Muscle of leg (tissue), 11 donors: ENCODE data around the gene CYFIP1. TPM values are rescaled to one million over a fixed set of nuclear protein-coding genes. Genes with fewer than 3 reads are reported as not detected.
A peak's percentile ranks its signal among the peaks of the same experiment; 100 is the strongest.

ENCODE experiments used
- DNase-seq: peaks from one replicate; pipeline ENCODE4 v3.0.0; 2013
- H3K27ac ChIP-seq: one replicate; pipeline ENCODE4 v1.5.1; 2013; ENCODE audit warnings: mild to moderate bottlenecking, low read length, control low read depth
- H3K27me3 ChIP-seq: one replicate; pipeline ENCODE4 v1.6.1; 2013; ENCODE audit warnings: low read length; ENCODE audit not compliant: control insufficient read depth, insufficient read depth
- H3K36me3 ChIP-seq: one replicate; pipeline ENCODE4 v1.6.1; 2013; ENCODE audit warnings: low read length; ENCODE audit not compliant: control insufficient read depth, insufficient read depth
- H3K4me1 ChIP-seq: one replicate; pipeline ENCODE4 v1.6.1; 2013; ENCODE audit warnings: low read length; ENCODE audit not compliant: control insufficient read depth, insufficient read depth
- H3K4me3 ChIP-seq: one replicate; pipeline ENCODE4 v1.5.1; 2013; ENCODE audit warnings: low read length, control low read depth
- H3K9me3 ChIP-seq: replicated peaks from 2 replicates; pipeline ENCODE4 v1.6.1; 2013; ENCODE audit warnings: low read depth, low read length; ENCODE audit not compliant: control insufficient read depth
- WGBS: methylation state at CpG from one replicate; pipeline ENCODE4 v1.1.5; 2013; ENCODE audit warnings: missing lambda C conversion rate; ENCODE audit not compliant: insufficient coverage; 5-methylcytosine and 5-hydroxymethylcytosine counted together
- polyA plus RNA-seq, 8 donors: library from polyadenylated mRNA; unstranded; fragments of 120-200 nt; gene quantifications; one replicate each; pipeline versions ENCODE4 v1.2.1 to v1.2.3, GENCODE V29; 2013; ENCODE audit warnings: inconsistent platforms in 1 of 8, low replicate concordance in 1 of 8; ENCODE audit not compliant: insufficient read length in 8 of 8, insufficient read depth in 1 of 8
- total RNA-seq: library from RNA; stranded (reverse); fragments of 120-200 nt; gene quantifications from one replicate; pipeline ENCODE4 v1.2.4, GENCODE V29; 2013

CYFIP1 gene
- total and polyA plus RNA-seq, 9 donors = 46.4 to 75.3 (median 61.0) TPM

- peaks cover 36% of the 10 kb centered on the region for H3K36me3 ChIP-seq
- WGBS = 88% methylated on average over 7 of the region's 13 CpGs
- H3K4me1 ChIP-seq = no peaks in the 10 kb centered on the region
- no peak overlapping the region for H3K4me3 ChIP-seq
- H3K27ac ChIP-seq = no peak overlapping the region
- H3K9me3 ChIP-seq = no peaks in the 10 kb centered on the region
- DNase-seq = no peak
- H3K27me3 ChIP-seq = no peaks in the 10 kb centered on the region
These were observed 86.3 kb downstream of the CYFIP1 start for GRCh38 chr15:22893881-22894280.

- peaks cover 4% of the 10 kb centered on the region for H3K4me1 ChIP-seq
- DNase-seq = no peak
- peaks cover 39% of the 10 kb centered on the region for H3K36me3 ChIP-seq
- H3K27ac ChIP-seq = no peak overlapping the region
- 98% methylated on average over 5 of the region's 17 CpGs for WGBS
- no peaks in the 10 kb centered on the region for H3K27me3 ChIP-seq
- no peaks in the 10 kb centered on the region for H3K9me3 ChIP-seq
- H3K4me3 ChIP-seq = no peak overlapping the region
These were observed 87.1 kb downstream of the CYFIP1 start for GRCh38 chr15:22893081-22893480.

- peaks cover 39% of the 10 kb centered on the region for H3K36me3 ChIP-seq
- WGBS = 75% methylated on average over 4 of the region's 9 CpGs
- no peak overlapping the region for H3K4me3 ChIP-seq
- DNase-seq = no peak
- no peaks in the 10 kb centered on the region for H3K9me3 ChIP-seq
- no peaks in the 10 kb centered on the region for H3K27me3 ChIP-seq
- H3K4me1 ChIP-seq = peaks cover 8% of the 10 kb centered on the region
- H3K27ac ChIP-seq = no peak overlapping the region
These were observed 87.8 kb downstream of the CYFIP1 start for GRCh38 chr15:22892333-22892732.

DNA sequence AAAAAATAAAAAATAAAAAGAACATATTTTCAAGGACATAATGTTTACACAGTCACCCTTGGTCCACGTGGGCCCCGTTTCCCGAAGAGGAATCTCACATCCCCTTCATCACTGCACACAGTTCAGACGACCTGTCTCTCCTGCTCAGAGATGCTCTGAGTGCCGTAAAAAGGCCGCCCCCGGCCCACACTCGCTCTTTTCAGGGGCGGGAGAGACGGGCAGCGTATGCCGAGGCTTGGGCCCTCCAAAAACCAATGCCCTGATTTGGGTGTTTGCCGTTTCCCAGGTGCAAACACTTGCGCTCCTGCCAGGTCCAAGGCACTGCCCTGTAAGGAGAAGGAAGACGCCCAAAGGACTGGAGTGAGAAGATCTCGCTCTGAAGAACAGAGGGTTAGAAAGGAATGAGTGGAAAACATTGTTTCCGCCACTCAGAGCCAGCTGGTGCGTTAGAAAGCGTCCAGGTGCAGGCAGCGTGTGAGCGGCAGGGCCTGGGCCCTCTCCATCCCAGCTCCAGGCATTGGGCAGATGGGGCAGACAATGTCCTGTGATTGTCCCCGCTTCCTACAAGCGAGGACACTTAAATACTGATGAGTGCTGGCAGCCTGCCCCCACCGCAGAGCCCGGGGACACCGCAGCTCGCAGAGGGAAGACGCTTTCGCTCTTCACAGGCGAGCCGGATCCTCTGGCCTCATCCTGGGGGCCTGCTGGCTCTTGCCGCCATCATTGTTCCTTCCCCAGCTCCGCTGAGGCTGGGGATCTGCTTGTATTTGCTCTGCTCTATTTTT lies 88.5 kb downstream of the CYFIP1 start:
- Histone ChIP-seq H3K4me3 (no peak overlapping the region), H3K9me3 (no peaks in the 10 kb centered on the region), H3K4me1 (peaks cover 8% of the 10 kb centered on the region), H3K27me3 (no peaks in the 10 kb centered on the region), H3K36me3 (peaks cover 38% of the 10 kb centered on the region), H3K27ac (no peak overlapping the region)
- 88% methylated on average over 28 of the region's 33 CpGs for WGBS
- no peak for DNase-seq

- no peak overlapping the region for H3K27ac ChIP-seq
- no peaks in the 10 kb centered on the region for H3K9me3 ChIP-seq
- H3K4me3 ChIP-seq = no peak overlapping the region
- 80% methylated on average over 1 of the region's 11 CpGs for WGBS
- H3K36me3 ChIP-seq = peaks cover 31% of the 10 kb centered on the region
- no peaks in the 10 kb centered on the region for H3K27me3 ChIP-seq
- H3K4me1 ChIP-seq = peaks cover 8% of the 10 kb centered on the region
- DNase-seq = no peak
These were observed 89.9 kb downstream of the CYFIP1 start for GRCh38 chr15:22890296-22890695.

DNA sequence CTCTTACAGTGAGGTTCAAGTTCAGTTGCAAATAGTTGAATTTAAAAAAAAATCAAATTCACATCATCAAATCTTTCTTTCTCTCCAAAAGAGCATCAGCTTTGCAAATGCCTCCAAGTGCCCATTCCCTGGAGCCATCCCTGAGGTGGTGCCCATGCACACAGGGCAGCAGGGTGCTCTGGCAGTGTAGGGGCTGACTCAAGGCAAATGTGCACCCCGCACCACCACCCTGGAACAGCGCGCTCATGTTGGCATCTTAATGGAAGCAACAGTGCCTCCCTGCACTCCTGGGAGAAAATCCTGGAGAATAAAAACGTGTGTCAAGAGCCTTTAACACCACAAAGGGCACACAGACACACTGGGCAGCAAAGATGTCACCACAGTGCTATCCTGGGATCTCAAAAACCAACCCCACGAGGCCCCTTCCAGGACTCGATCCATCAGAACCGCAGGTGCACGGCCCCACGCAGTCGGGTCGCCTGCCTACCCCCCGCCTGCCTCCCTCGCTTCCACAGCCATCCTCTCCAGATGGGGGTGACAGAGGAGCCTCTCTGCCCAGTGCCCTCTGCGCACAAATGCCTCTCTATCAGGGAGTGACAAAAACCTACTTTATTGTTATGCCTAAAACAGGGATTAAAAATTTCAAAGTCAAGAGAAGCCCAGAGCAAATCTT lies 90.9 kb downstream of the CYFIP1 start:
- Histone ChIP-seq H3K27me3 (no peaks in the 10 kb centered on the region), H3K27ac (no peak overlapping the region), H3K4me1 (peaks cover 8% of the 10 kb centered on the region), H3K9me3 (no peaks in the 10 kb centered on the region), H3K36me3 (peaks cover 35% of the 10 kb centered on the region), H3K4me3 (no peak overlapping the region)
- no peak for DNase-seq
- WGBS = 94% methylated on average over 8 of the region's 14 CpGs

- WGBS = 90% methylated on average over 3 of the region's 9 CpGs
- no peak for DNase-seq
- H3K36me3 ChIP-seq = peaks cover 30% of the 10 kb centered on the region
- no peaks in the 10 kb centered on the region for H3K27me3 ChIP-seq
- H3K4me3 ChIP-seq = no peak overlapping the region
- peak overlapping the region; percentile 80 for H3K27ac ChIP-seq
- H3K9me3 ChIP-seq = no peaks in the 10 kb centered on the region
- H3K4me1 ChIP-seq = peaks cover 8% of the 10 kb centered on the region
These were observed 91.9 kb downstream of the CYFIP1 start for GRCh38 chr15:22888120-22888859.

- no peak overlapping the region for H3K4me3 ChIP-seq
- peaks cover 34% of the 10 kb centered on the region for H3K36me3 ChIP-seq
- H3K4me1 ChIP-seq = peaks cover 8% of the 10 kb centered on the region
- H3K27me3 ChIP-seq = no peaks in the 10 kb centered on the region
- no peaks in the 10 kb centered on the region for H3K9me3 ChIP-seq
- DNase-seq = peak; percentile 71
- 75% methylated on average over 7 of the region's 14 CpGs for WGBS
- H3K27ac ChIP-seq = peak overlapping the region; percentile 80
These were observed 92.8 kb downstream of the CYFIP1 start for GRCh38 chr15:22887157-22887951.

GRCh38 chr15:22885120-22885519 lies 95.0 kb downstream of the CYFIP1 start:
- Histone ChIP-seq H3K9me3 (no peaks in the 10 kb centered on the region), H3K36me3 (peaks cover 46% of the 10 kb centered on the region), H3K27me3 (no peaks in the 10 kb centered on the region), H3K4me3 (no peak overlapping the region), H3K4me1 (peaks cover 8% of the 10 kb centered on the region), H3K27ac (no peak overlapping the region)
- WGBS = 88% methylated on average over 4 of the region's 6 CpGs
- no peak for DNase-seq
